PC-9 (cell line): ENCODE measurements around the gene MACROD1. TPM values are rescaled to one million over a fixed set of nuclear protein-coding genes. Genes with fewer than 3 reads are reported as not detected.

Experiments
- BruUV-seq: library from RNA; stranded (reverse); fragments of 400-500 nt; replicated peaks from 2 replicates; lab custom pipeline; 2021; lab: Mats Ljungman, UMichigan
- CTCF ChIA-PET: fragments of 300-600 bp; sonication (Branson Sonifier 250); formaldehyde crosslinking; loops from one replicate; lab custom pipeline; 2022; ENCODE audit warnings: antibody characterized with exemption; lab: Charles Lee
- POLR2A ChIA-PET: fragments of 300-600 bp; sonication (Branson Sonifier 250); formaldehyde crosslinking; loops from one replicate; lab custom pipeline; 2022; ENCODE audit warnings: antibody characterized with exemption; ENCODE audit not compliant: unreplicated experiment; lab: Charles Lee
- DNase-seq, 2 experiments: peaks; one replicate each; pipeline versions ENCODE4 v3.0.0 to v3.0.0-alpha.2; 2015 to 2022; ENCODE audit warnings: mixed read lengths in 1 of 2
- H2AFZ ChIP-seq: fragments of 200-600 bp; sonication (generic); 2 replicates; pipeline ENCODE4 v1.8.1; 2017; ENCODE audit warnings: antibody characterized with exemption
- H3F3A ChIP-seq: fragments of 200-600 bp; sonication (generic); 2 replicates; pipeline ENCODE4 v1.8.1; 2017; ENCODE audit warnings: antibody characterized with exemption, mild to moderate bottlenecking, low read depth; ENCODE audit not compliant: insufficient read depth
- H3K27ac ChIP-seq: fragments of 200-600 bp; sonication (generic); 2 replicates; pipeline ENCODE4 v1.6.1; 2016; ENCODE audit warnings: mixed run types
- H3K27me3 ChIP-seq: fragments of 200-600 bp; sonication (generic); 2 replicates; pipeline ENCODE4 v1.6.1; 2016; ENCODE audit warnings: low read depth, mixed run types; ENCODE audit not compliant: insufficient read depth
- H3K36me3 ChIP-seq: fragments of 200-600 bp; sonication (generic); 2 replicates; pipeline ENCODE4 v1.6.1; 2016; ENCODE audit warnings: low read depth, mixed run types
- H3K4me1 ChIP-seq: fragments of 200-600 bp; sonication (generic); replicated peaks from 2 replicates; pipeline ENCODE4 v1.6.1; 2016; ENCODE audit warnings: mixed run types; ENCODE audit not compliant: insufficient read depth
- H3K4me2 ChIP-seq: fragments of 200-600 bp; sonication (generic); 2 replicates; pipeline ENCODE4 v1.6.1; 2017; ENCODE audit warnings: mixed run types
- H3K4me3 ChIP-seq: fragments of 200-600 bp; sonication (generic); 2 replicates; pipeline ENCODE4 v1.6.1; 2016; ENCODE audit warnings: mixed run types
- H3K79me2 ChIP-seq: fragments of 200-600 bp; sonication (generic); 2 replicates; pipeline ENCODE4 v1.6.1; 2017; ENCODE audit warnings: low read depth, mixed run types
- H3K9me2 ChIP-seq: fragments of 200-600 bp; sonication (generic); 2 replicates; pipeline ENCODE4 v1.8.1; 2017; ENCODE audit warnings: mild to moderate bottlenecking; ENCODE audit not compliant: insufficient read depth
- H3K9me3 ChIP-seq: fragments of 200-600 bp; sonication (generic); 2 replicates; pipeline ENCODE4 v1.8.1; 2016; ENCODE audit warnings: low read depth; ENCODE audit not compliant: insufficient read depth
- H4K20me1 ChIP-seq: fragments of 200-600 bp; sonication (generic); 2 replicates; pipeline ENCODE4 v1.8.1; 2017; ENCODE audit not compliant: insufficient read depth
- CTCF ChIP-seq: fragments of 200-600 bp; sonication (generic); conservative IDR thresholded peaks from 2 replicates; pipeline ENCODE4 v1.6.1; 2017; ENCODE audit warnings: mixed run types, antibody characterized with exemption, mild to moderate bottlenecking, moderate library complexity
- EZH2 ChIP-seq: fragments of 200-600 bp; sonication (generic); IDR thresholded peaks from 2 replicates; pipeline ENCODE4 v1.8.0; 2017; ENCODE audit warnings: antibody characterized with exemption, low read depth
- intact Hi-C: fragments of 100-400 bp; cut with micrococcal nuclease; formaldehyde crosslinking; loops from one replicate; pipeline ENCODE4 v1.10.0; 2022; ENCODE audit not compliant: unreplicated experiment
- total RNA-seq: library from RNA; stranded (reverse); gene quantifications from 2 replicates; pipeline ENCODE4 v1.2.3, GENCODE V29; 2021

Gene MACROD1
- total RNA-seq, 1 experiment from 2014 or later, result 41.0 TPM

- Histone ChIP-seq H3F3A (peaks cover 30% of the 10 kb centered on the region), H3K4me2 (no peak overlapping the region), H3K27me3 (no peaks in the 10 kb centered on the region), H3K36me3 (no peaks in the 10 kb centered on the region), H3K79me2 (no peaks in the 10 kb centered on the region), H3K4me1 (peaks cover 41% of the 10 kb centered on the region), H3K27ac (no peak overlapping the region), H3K4me3 (no peak overlapping the region), H3K9me2 (no peaks in the 10 kb centered on the region), H4K20me1 (peaks cover 33% of the 10 kb centered on the region), H3K9me3 (no peaks in the 10 kb centered on the region), H2AFZ (no peak overlapping the region)
- no peak for DNase-seq
- ChIA-PET CTCF (no interaction called here), POLR2A (no interaction called here)
- TF ChIP-seq EZH2, result no peak
- no peak for TF ChIP-seq CTCF
- intact Hi-C loops, result no loop called here
- BruUV-seq, result no TSS peak
Measured at GRCh38 chr11:64095949-64096348, 70.0 kb downstream of the MACROD1 start.

GRCh38 chr11:64095273-64095817 is 70.6 kb downstream of the MACROD1 start:
- H3K9me2 ChIP-seq, result no peaks in the 10 kb centered on the region
- BruUV-seq, result no TSS peak
- POLR2A ChIA-PET, result interaction anchor here (0.5 kb wide), 1 partner anchor 163 kb away, joined by 7 read pairs; no protein-coding TSS in a partner anchor
- H3K36me3 ChIP-seq, result no peaks in the 10 kb centered on the region
- H3K4me1 ChIP-seq, result peaks cover 47% of the 10 kb centered on the region
- H3K9me3 ChIP-seq, result no peaks in the 10 kb centered on the region
- H3K4me2 ChIP-seq, result no peak overlapping the region
- CTCF ChIA-PET, result no interaction called here
- no peak for TF ChIP-seq CTCF
- TF ChIP-seq EZH2, result no peak
- H3K79me2 ChIP-seq, result no peaks in the 10 kb centered on the region
- no peak for DNase-seq
- H3K27me3 ChIP-seq, result no peaks in the 10 kb centered on the region
- no peak overlapping the region for H3K27ac ChIP-seq
- H3K4me3 ChIP-seq, result no peak overlapping the region
- H4K20me1 ChIP-seq, result peaks cover 27% of the 10 kb centered on the region
- intact Hi-C loops, result no loop called here
- peaks cover 30% of the 10 kb centered on the region for H3F3A ChIP-seq
- H2AFZ ChIP-seq, result no peak overlapping the region

GRCh38 chr11:64094463-64095260 is 71.3 kb downstream of the MACROD1 start:
- DNase-seq, result peak; percentile 84 to 86
- peak overlapping the region; percentile 27; the same call in 1 of the 2 replicates for H3K27ac ChIP-seq
- no peaks in the 10 kb centered on the region for H3K9me2 ChIP-seq
- H3F3A ChIP-seq, result peaks cover 30% of the 10 kb centered on the region
- H4K20me1 ChIP-seq, result peaks cover 25% of the 10 kb centered on the region
- peaks cover 50% of the 10 kb centered on the region for H3K4me1 ChIP-seq
- TF ChIP-seq CTCF, result no peak; the same call in 1 of the 2 replicates
- no peak for TF ChIP-seq EZH2
- no peaks in the 10 kb centered on the region for H3K79me2 ChIP-seq
- ChIA-PET CTCF (interaction anchor here (0.7 kb wide), 1 partner anchor 64 kb away, joined by 3 read pairs; no protein-coding TSS in a partner anchor), POLR2A (interaction anchor here (0.5 to 0.6 kb wide), 2 partner anchors 21 to 327 kb away, joined by 6 to 12 read pairs; no protein-coding TSS in a partner anchor)
- no TSS peak for BruUV-seq
- no peaks in the 10 kb centered on the region for H3K36me3 ChIP-seq
- intact Hi-C loops, result no loop called here
- no peak overlapping the region for H2AFZ ChIP-seq
- H3K27me3 ChIP-seq, result no peaks in the 10 kb centered on the region
- H3K4me3 ChIP-seq, result no peak overlapping the region
- H3K4me2 ChIP-seq, result peak overlapping the region; percentile 48
- no peaks in the 10 kb centered on the region for H3K9me3 ChIP-seq
